CD8-positive, alpha-beta memory T cell (primary cell): Measurements from ENCODE around the gene PSMG4. TPM values are rescaled to one million over a fixed set of nuclear protein-coding genes. Genes with fewer than 3 reads are reported as not detected.
"Not testable (repeated sequence)": the region's sequence is repeated elsewhere in the genome, so short reads cannot be mapped to it uniquely, and the experiment has no call there.

Experiments used
- CTCF ChIA-PET: fragments of 350-600 bp; sonication (Branson Sonifier 250); formaldehyde crosslinking; loops from one replicate; lab custom pipeline; 2021; ENCODE audit warnings: antibody characterized with exemption; lab: Charles Lee
- POLR2A ChIA-PET: fragments of 350-600 bp; sonication (Branson Sonifier 250); formaldehyde crosslinking; loops from one replicate; lab custom pipeline; 2021; ENCODE audit warnings: antibody characterized with exemption; lab: Charles Lee
- DNase-seq, 5 donors: peaks; one replicate each; pipeline versions ENCODE4 v3.0.0 to v3.0.0-alpha.2; 2020 to 2022; ENCODE audit warnings: mixed read lengths in 1 of 5
- H3K27ac ChIP-seq: one replicate; pipeline ENCODE4 v1.7.0; 2013; ENCODE audit warnings: low read depth, mild to moderate bottlenecking, low read length, moderate library complexity
- H3K27me3 ChIP-seq: 2 replicates; pipeline ENCODE4 v1.7.0; 2013; ENCODE audit warnings: low read length, mild to moderate bottlenecking; ENCODE audit not compliant: insufficient read depth, poor library complexity, severe bottlenecking
- H3K36me3 ChIP-seq: 2 replicates; pipeline ENCODE4 v1.7.0; 2013; ENCODE audit warnings: mild to moderate bottlenecking, low read length, moderate library complexity; ENCODE audit not compliant: insufficient read depth
- H3K4me1 ChIP-seq: 2 replicates; pipeline ENCODE4 v1.7.0; 2013; ENCODE audit warnings: mild to moderate bottlenecking, low read length, moderate library complexity; ENCODE audit not compliant: insufficient read depth
- H3K4me3 ChIP-seq: 2 replicates; pipeline ENCODE4 v1.7.0; 2013; ENCODE audit warnings: mild to moderate bottlenecking, low read length
- H3K9me3 ChIP-seq: 2 replicates; pipeline ENCODE4 v1.7.0; 2013; ENCODE audit warnings: mild to moderate bottlenecking, low read length
- H3K27ac Mint-ChIP-seq, 8 donors: one replicate each; pipeline ENCODE4 v1.8.0; 2020 to 2021; ENCODE audit warnings: mixed read lengths in 8 of 8, mild to moderate bottlenecking in 6 of 8, inconsistent platforms in 3 of 8, moderate library complexity in 3 of 8
- H3K27me3 Mint-ChIP-seq, 2 donors: one replicate each; pipeline ENCODE4 v1.8.0; 2020 to 2021; ENCODE audit warnings: mixed read lengths in 2 of 2, mild to moderate bottlenecking in 1 of 2, moderate library complexity in 1 of 2
- H3K36me3 Mint-ChIP-seq, 3 donors: one replicate each; pipeline ENCODE4 v1.8.0; 2020 to 2021; ENCODE audit warnings: mixed read lengths in 3 of 3, inconsistent platforms in 1 of 3, mild to moderate bottlenecking in 1 of 3
- H3K4me1 Mint-ChIP-seq, 3 donors: one replicate each; pipeline ENCODE4 v1.8.0; 2020 to 2021; ENCODE audit warnings: mixed read lengths in 3 of 3, inconsistent platforms in 1 of 3, mild to moderate bottlenecking in 1 of 3
- H3K4me3 Mint-ChIP-seq, 7 donors: one replicate each; pipeline ENCODE4 v1.8.0; 2020 to 2021; ENCODE audit warnings: mixed read lengths in 7 of 7, mild to moderate bottlenecking in 6 of 7, moderate library complexity in 4 of 7, inconsistent platforms in 2 of 7
- H3K9me3 Mint-ChIP-seq, 5 donors: one replicate each; pipeline ENCODE4 v1.8.0; 2020 to 2022; ENCODE audit warnings: mixed read lengths in 5 of 5, mild to moderate bottlenecking in 3 of 5, moderate library complexity in 2 of 5, inconsistent platforms in 1 of 5
- polyA plus RNA-seq: library from polyadenylated mRNA; unstranded; fragments of 300-500 nt; fragmentation: Illumina TruSeq; gene quantifications from one replicate; pipeline ENCODE4 v1.2.3, GENCODE V29; 2021
- total RNA-seq, 2 experiments: library from RNA; stranded (reverse); gene quantifications; one replicate each; pipeline ENCODE4 v1.2.3, GENCODE V29; 2021

Gene PSMG4
- total and polyA plus RNA-seq, 3 experiments from 2014 or later: 24.4 to 50.4 (median 25.2) TPM

DNA sequence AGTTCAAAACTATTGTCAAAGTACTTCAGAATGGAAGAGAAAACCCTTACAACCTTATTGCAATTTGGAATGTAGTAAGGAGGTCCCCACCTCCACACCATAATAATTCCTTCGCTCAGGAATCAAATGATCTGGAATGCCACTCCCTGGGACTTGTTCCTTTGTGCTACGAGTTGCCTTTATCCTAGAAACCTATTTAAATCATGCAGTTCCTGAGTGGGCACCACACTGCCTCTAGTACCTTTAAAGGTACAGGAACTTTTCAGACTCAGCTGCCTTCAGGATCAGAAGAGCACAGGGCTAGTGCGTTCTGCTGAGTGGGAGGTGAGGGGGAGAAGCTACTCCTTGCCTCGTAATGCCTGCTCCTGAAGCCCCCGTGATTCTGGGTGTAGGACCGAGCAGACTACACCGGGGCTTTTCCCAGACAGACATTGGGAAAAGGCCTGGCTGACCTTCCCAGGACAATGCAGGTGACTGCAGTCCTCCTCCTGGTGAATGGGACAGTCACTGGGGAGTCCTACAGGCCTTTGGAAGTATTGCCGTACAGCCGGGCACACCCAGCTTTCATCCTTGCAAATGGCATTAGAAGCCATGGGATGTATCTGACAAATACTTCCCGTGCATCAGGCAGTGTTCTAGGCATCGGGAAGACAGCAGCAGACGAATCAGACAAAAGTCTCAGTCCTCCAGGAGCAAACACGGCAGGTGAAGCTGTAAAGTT is 19.5 kb upstream of the PSMG4 start:
- Histone ChIP-seq H3K4me1 (no peaks in the 10 kb centered on the region), H3K9me3 (no peaks in the 10 kb centered on the region), H3K36me3 (no peaks in the 10 kb centered on the region), H3K27me3 (peaks cover 3% of the 10 kb centered on the region), H3K27ac (no peak overlapping the region), H3K4me3 (no peak overlapping the region)
- ChIA-PET CTCF (no interaction called here), POLR2A (no interaction called here)
- Mint-ChIP-seq H3K27ac (no peak overlapping the region), H3K36me3 (peaks cover 0 to 3% (median 0%) of the 10 kb centered on the region in 3 donors), H3K27me3 (peaks cover 39 to 62% of the 10 kb centered on the region in 2 donors), H3K9me3 (no peaks in the 10 kb centered on the region), H3K4me1 (no peaks in the 10 kb centered on the region), H3K4me3 (no peak overlapping the region)
- DNase-seq: no peak

DNA sequence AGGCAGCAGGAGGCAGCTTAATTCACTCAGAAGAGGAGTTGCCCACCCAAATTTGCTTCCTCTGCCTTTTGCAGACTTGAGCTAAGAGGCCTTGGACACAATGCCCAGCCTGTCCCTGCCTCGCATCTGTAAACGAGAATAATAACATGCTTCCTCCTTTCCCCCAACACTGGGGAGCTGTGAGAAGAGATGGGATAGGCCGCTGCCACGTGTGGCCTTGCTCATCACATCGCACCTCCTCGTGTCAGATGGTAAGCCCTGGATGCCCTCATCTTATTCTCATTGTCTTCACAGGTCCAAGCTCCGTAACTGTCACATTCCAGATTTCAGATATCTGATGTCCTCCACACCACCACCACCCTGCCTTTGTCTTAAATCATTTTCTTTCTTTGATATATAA is 18.2 kb upstream of the PSMG4 start:
- no peaks in the 10 kb centered on the region for H3K9me3 ChIP-seq
- no peaks in the 10 kb centered on the region for H3K4me1 ChIP-seq
- no peaks in the 10 kb centered on the region for H3K4me1 Mint-ChIP-seq
- no peak for DNase-seq
- H3K27me3 Mint-ChIP-seq: peaks cover 32 to 63% of the 10 kb centered on the region in 2 donors
- peaks cover 0 to 3% (median 0%) of the 10 kb centered on the region in 3 donors for H3K36me3 Mint-ChIP-seq
- CTCF ChIA-PET: interaction anchor here (1.3 kb wide), 1 partner anchor 11 kb away, joined by 4 read pairs; no protein-coding TSS in a partner anchor
- no peak overlapping the region for H3K27ac Mint-ChIP-seq
- H3K27me3 ChIP-seq: peaks cover under 1% of the 10 kb centered on the region
- H3K4me3 Mint-ChIP-seq: no peak overlapping the region
- H3K36me3 ChIP-seq: no peaks in the 10 kb centered on the region
- H3K9me3 Mint-ChIP-seq: no peaks in the 10 kb centered on the region
- H3K4me3 ChIP-seq: no peak overlapping the region
- POLR2A ChIA-PET: no interaction called here
- H3K27ac ChIP-seq: no peak overlapping the region

DNA sequence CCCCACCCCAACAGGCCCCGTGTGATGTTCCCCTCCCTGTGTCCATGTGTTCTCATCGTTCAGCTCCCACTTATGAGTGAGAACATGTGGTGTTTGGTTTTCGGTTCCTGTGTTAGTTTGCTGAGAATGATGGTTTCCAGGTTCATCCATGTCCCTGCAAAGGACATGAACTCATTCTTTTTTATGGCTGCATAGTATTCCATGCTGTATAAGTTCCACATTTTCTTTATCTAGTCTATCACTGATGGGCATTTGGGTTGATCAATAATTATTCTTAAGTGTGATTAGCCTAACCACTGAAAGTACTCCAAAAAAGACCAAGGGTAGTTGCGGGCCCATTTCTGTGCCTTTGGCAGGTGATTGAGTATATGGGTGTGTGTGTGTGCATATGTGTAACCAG is 17.0 kb upstream of the PSMG4 start:
- peaks cover 23 to 62% of the 10 kb centered on the region in 2 donors for H3K27me3 Mint-ChIP-seq
- POLR2A ChIA-PET, H3K9me3 ChIP-seq, H3K4me3 ChIP-seq, H3K27ac ChIP-seq, H3K4me3 Mint-ChIP-seq, H3K36me3 ChIP-seq, H3K27ac Mint-ChIP-seq, DNase-seq, H3K36me3 Mint-ChIP-seq, CTCF ChIA-PET, H3K4me1 ChIP-seq, H3K4me1 Mint-ChIP-seq, H3K9me3 Mint-ChIP-seq, H3K27me3 ChIP-seq: not testable (repeated sequence)

DNA sequence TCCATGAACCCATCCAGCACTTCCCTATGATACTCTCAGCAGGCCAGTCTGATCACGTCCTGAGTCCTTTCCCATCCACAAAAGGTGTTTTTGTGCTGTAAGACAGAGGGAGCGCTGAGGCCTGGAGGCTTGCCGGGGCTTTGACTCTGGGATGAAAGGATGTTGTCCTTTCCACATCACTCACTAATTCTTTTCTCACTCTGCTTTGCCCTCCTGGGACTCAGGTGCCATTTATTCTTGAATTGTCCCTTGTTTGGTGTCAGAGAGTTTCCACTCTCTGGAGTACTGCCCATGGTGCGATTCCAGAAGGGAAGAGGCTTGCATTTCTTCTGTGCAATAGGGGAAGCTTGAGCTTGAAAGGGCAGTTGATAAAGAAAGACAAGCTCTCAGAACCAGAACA is 16.0 kb upstream of the PSMG4 start:
- H3K4me1 Mint-ChIP-seq: no peaks in the 10 kb centered on the region
- Histone ChIP-seq H3K4me1 (no peaks in the 10 kb centered on the region), H3K27ac (no peak overlapping the region), H3K4me3 (no peak overlapping the region), H3K36me3 (no peaks in the 10 kb centered on the region), H3K27me3 (no peaks in the 10 kb centered on the region), H3K9me3 (no peaks in the 10 kb centered on the region)
- no peak overlapping the region for H3K4me3 Mint-ChIP-seq
- DNase-seq: no peak
- H3K27ac Mint-ChIP-seq: no peak overlapping the region
- peaks cover 0 to 4% (median 0%) of the 10 kb centered on the region in 3 donors for H3K36me3 Mint-ChIP-seq
- POLR2A ChIA-PET: no interaction called here
- no peaks in the 10 kb centered on the region for H3K9me3 Mint-ChIP-seq
- CTCF ChIA-PET: interaction anchor here (1.2 kb wide), 1 partner anchor 9 kb away, joined by 4 read pairs; no protein-coding TSS in a partner anchor
- H3K27me3 Mint-ChIP-seq: peaks cover 26 to 57% of the 10 kb centered on the region in 2 donors

DNA sequence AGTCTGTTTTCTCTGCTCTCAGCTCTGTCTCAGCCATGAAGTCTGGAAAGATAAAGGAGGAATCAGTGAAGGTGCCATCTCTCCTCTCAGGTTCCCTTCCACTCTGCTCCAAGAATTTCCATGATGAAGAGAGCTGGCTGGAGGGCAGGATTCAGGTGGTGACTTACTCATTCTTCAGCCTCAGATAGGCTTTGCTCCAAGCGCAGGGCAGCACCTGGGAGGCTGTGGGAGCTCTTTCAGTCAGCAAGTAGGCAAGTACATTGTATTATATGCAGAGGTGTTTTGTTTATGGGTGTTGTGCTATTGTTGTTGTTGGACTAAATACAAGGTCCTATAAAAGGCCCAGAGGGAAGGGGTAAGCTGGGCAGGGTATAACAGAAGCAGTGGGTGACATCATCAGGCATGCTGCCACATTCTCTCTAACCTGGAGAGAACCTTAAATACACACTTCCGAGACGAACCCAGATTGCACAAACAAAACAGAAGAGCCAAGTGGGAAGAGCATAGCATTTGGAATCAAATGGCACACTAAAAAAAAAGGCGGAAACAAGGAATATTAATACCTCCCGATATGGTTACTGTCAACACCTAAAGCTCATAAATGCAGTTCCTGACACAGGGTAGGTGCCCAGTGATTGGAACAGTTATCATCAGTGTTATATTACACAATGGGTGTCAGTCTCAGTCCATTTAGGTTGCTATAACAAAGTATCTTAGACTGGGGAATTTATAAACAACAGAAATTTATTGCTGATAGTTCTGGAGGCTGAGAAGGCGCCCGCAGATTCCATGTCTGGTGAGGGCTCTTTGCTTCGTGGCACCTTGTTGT is 14.5 kb upstream of the PSMG4 start:
- Mint-ChIP-seq H3K27me3 (peaks cover 27 to 57% of the 10 kb centered on the region in 2 donors), H3K4me3 (no peak overlapping the region), H3K4me1 (no peaks in the 10 kb centered on the region), H3K36me3 (peaks cover 0 to 4% (median under 1%) of the 10 kb centered on the region in 3 donors), H3K27ac (no peak overlapping the region), H3K9me3 (no peaks in the 10 kb centered on the region)
- CTCF ChIA-PET: interaction anchor here (0.6 to 1.2 kb wide), 4 partner anchors 8 to 118 kb away, joined by 3 to 4 read pairs (median 3); partner anchors contain the start of gene PSMG4
- H3K36me3 ChIP-seq: no peaks in the 10 kb centered on the region
- POLR2A ChIA-PET: no interaction called here
- no peak overlapping the region for H3K27ac ChIP-seq
- DNase-seq: no peak
- peaks cover 4% of the 10 kb centered on the region for H3K27me3 ChIP-seq
- no peak overlapping the region for H3K4me3 ChIP-seq
- H3K4me1 ChIP-seq: no peaks in the 10 kb centered on the region
- H3K9me3 ChIP-seq: no peaks in the 10 kb centered on the region

DNA sequence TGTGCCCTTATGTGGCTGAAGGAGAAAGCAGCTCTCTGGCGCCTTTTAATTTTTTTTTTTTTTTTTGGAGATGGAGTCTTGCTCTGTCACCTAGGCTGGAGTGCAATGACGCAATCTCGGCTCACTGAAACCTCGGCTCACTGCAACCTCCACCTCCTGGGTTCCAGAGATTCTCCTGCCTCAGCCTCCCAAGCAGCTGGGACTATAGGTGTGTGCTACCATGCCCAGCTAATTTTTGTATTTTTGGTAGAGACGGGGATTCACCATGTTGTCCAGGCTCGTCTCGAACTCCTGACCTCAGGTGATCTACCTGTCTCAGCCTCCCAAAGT is 13.9 kb upstream of the PSMG4 start:
- H3K4me3 ChIP-seq, H3K27ac Mint-ChIP-seq, DNase-seq, H3K9me3 ChIP-seq, H3K27me3 ChIP-seq, H3K36me3 ChIP-seq, H3K4me1 Mint-ChIP-seq, H3K36me3 Mint-ChIP-seq, H3K27ac ChIP-seq, H3K4me3 Mint-ChIP-seq, H3K4me1 ChIP-seq, H3K9me3 Mint-ChIP-seq, POLR2A ChIA-PET: not testable (repeated sequence)
- CTCF ChIA-PET: interaction anchor here (1.1 kb wide), 1 partner anchor 35 kb away, joined by 3 read pairs; no protein-coding TSS in a partner anchor
- peaks cover 30 to 59% of the 10 kb centered on the region in 2 donors for H3K27me3 Mint-ChIP-seq

DNA sequence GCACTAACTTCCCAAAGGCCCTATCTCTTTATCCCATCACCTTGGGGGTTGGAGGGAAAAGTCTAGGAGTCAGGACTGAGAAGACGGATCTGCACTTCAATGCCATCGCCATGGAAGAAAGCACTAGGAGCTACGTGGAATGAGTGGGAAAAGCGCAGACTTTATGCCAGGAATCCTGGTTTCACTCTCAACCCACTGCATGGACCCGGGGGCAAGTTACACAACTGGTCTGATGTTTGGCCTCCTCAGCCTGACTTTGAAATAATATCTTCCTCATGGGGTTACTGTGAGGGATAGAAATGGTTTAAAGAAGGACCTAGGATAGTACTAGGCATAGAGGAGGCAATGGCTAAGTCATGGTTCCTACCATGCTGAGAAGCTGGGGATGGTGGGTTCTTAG is 13.5 kb upstream of the PSMG4 start:
- no peak overlapping the region for H3K27ac Mint-ChIP-seq
- Histone ChIP-seq H3K27ac (no peak overlapping the region), H3K36me3 (no peaks in the 10 kb centered on the region), H3K9me3 (no peaks in the 10 kb centered on the region), H3K4me3 (no peak overlapping the region), H3K27me3 (peaks cover 4% of the 10 kb centered on the region), H3K4me1 (no peaks in the 10 kb centered on the region)
- H3K9me3 Mint-ChIP-seq: no peaks in the 10 kb centered on the region
- no peak for DNase-seq
- ChIA-PET CTCF (interaction anchor here (1.4 kb wide), 1 partner anchor 207 kb away, joined by 3 read pairs; no protein-coding TSS in a partner anchor), POLR2A (no interaction called here)
- H3K27me3 Mint-ChIP-seq: peaks cover 30 to 59% of the 10 kb centered on the region in 2 donors
- H3K4me1 Mint-ChIP-seq: no peaks in the 10 kb centered on the region
- H3K36me3 Mint-ChIP-seq: peaks cover 0 to 5% (median 4%) of the 10 kb centered on the region in 3 donors
- no peak overlapping the region for H3K4me3 Mint-ChIP-seq
